GM10248 (cell line): ENCODE measurements around the gene LAMA4.
A peak's percentile ranks its signal among the peaks of the same experiment; 100 is the strongest.

Experiments used
- CTCF ChIA-PET: fragments of 300-600 bp; sonication (Branson Sonifier 250); formaldehyde crosslinking; extraction: SDS; loops from one replicate; lab custom pipeline; 2021; ENCODE audit warnings: antibody characterized with exemption; lab: Yijun Ruan, JAX
- POLR2A ChIA-PET: fragments of 350-650 bp; sonication (Branson Sonifier 250); formaldehyde crosslinking; extraction: SDS; loops from one replicate; lab custom pipeline; 2020; ENCODE audit warnings: antibody characterized with exemption; lab: Yijun Ruan, JAX
- DNase-seq: peaks from one replicate; pipeline ENCODE4 v3.0.0; 2012; ENCODE audit errors: extremely low spot score
- CTCF ChIP-seq: IDR thresholded peaks from 2 replicates; pipeline ENCODE4 v1.5.1; 2012; ENCODE audit warnings: mild to moderate bottlenecking, low read depth; ENCODE audit errors: extremely low read depth, missing control alignments, control extremely low read depth

The LAMA4 gene

DNA sequence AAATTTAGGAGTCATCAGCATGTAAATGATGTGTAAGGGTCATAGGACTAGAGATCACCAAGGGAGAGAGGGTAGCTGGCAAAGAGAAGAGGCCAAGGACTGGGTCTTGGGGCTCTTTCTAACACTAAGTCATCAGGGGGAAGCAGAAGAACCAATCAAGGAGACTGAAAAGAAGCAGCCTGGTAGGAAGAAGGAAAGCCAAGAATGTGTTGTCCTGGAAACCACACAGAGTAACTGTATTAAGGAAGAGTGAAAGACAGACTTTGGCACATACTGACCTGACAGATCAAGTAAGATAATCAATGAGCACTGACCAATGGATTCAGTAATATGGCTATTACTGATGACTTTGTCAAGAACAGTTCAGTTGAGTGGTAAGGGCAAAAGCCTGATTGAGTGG lies 42.3 kb upstream of the LAMA4 start:
- ChIA-PET CTCF (interaction anchor here (1.1 to 1.7 kb wide), 3 partner anchors 11 to 92 kb away, joined by 3 to 5 read pairs (median 5); no protein-coding TSS in a partner anchor), POLR2A (no interaction called here)
- no peak for DNase-seq
- no peak for TF ChIP-seq CTCF

DNA sequence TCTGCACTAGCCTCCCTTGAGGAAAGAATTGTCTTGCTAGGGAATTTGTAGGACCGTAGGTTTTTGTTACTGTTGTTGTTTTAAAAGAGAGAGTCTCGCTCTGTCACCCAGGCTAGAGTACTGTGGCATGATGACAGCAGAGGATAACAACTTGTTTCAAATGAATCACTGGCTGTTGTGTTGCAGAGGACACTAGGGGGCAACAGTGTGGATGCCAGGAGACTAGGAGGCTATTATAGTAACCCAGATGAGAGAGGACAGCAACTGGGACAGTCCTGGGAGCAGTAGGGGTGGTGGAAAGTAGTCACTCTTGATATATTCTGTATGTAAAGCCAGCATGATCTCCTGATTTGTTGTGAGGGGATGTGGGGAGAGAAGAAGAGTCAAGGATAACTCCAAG lies 41.8 kb upstream of the LAMA4 start:
- TF ChIP-seq CTCF, result peak; percentile 28
- ChIA-PET POLR2A (no interaction called here), CTCF (interaction anchor here (1.1 to 3.5 kb wide), 5 partner anchors 9 to 116 kb away, joined by 3 to 13 read pairs (median 5); no protein-coding TSS in a partner anchor)
- DNase-seq, result no peak

- ChIA-PET POLR2A (no interaction called here), CTCF (interaction anchor here (1.4 kb wide), 1 partner anchor 20 kb away, joined by 4 read pairs; no protein-coding TSS in a partner anchor)
- no peak for TF ChIP-seq CTCF
- DNase-seq, result no peak
Measured at GRCh38 chr6:112291161-112291762, 36.9 kb upstream of the LAMA4 start.

- TF ChIP-seq CTCF, result no peak
- DNase-seq, result no peak
- ChIA-PET POLR2A (no interaction called here), CTCF (interaction anchor here (1.2 to 2.0 kb wide), 6 partner anchors 9 to 109 kb away, joined by 3 to 7 read pairs (median 3); no protein-coding TSS in a partner anchor)
Measured at GRCh38 chr6:112289038-112289566, 34.7 kb upstream of the LAMA4 start.

DNA sequence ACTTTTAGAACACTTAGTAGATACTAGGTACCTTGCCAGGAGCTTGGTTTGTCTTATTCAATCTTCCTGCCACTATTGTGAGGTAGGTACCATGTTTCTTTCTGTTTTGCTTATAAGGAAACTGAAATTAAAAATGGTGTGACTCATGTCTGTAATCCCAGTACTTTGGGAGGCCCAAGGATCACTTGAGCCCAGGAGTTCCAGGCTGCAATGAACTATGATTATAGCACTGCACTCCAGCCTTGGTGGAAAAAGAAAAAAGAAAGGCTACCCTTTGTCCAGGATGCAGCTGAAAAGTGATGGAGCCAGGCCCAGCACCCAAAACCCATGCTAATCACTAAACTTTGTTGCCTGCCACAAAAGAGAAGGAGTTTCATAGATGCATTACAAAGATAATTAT lies 34.1 kb upstream of the LAMA4 start:
- POLR2A ChIA-PET, result no interaction called here

More for the DNA sequence above, 34.1 kb upstream of the LAMA4 start:
- CTCF ChIA-PET, result interaction anchor here (1.3 to 2.0 kb wide), 6 partner anchors 10 to 108 kb away, joined by 3 to 7 read pairs (median 4); no protein-coding TSS in a partner anchor
- no peak for TF ChIP-seq CTCF
- no peak for DNase-seq
